Mammary epithelial cell (primary cell): Measurements from ENCODE around the gene MICAL3.

Experiments
- EZH2 ChIP-seq: IDR thresholded peaks from 2 replicates; pipeline ENCODE4 v1.6.1; 2012; ENCODE audit warnings: low read length, inconsistent platforms, borderline replicate concordance
- TF ChIP-seq, protein P1 (sequence below), 2 donors: IDR thresholded peaks in 1 of 2; conservative IDR thresholded peaks in 1 of 2; 2 replicates each; pipeline ENCODE4 v1.5.1; 2011 to 2012; ENCODE audit warnings: inconsistent platforms in 2 of 2, low read length in 2 of 2, mild to moderate bottlenecking in 2 of 2, control low read depth in 1 of 2, low read depth in 1 of 2; ENCODE audit not compliant: insufficient read depth in 1 of 2; ENCODE audit errors: extremely low read depth in 1 of 2

GRCh38 chr22:17960011-17960410, 64.3 kb downstream of the MICAL3 start:
- TF ChIP-seq, protein P1, sequence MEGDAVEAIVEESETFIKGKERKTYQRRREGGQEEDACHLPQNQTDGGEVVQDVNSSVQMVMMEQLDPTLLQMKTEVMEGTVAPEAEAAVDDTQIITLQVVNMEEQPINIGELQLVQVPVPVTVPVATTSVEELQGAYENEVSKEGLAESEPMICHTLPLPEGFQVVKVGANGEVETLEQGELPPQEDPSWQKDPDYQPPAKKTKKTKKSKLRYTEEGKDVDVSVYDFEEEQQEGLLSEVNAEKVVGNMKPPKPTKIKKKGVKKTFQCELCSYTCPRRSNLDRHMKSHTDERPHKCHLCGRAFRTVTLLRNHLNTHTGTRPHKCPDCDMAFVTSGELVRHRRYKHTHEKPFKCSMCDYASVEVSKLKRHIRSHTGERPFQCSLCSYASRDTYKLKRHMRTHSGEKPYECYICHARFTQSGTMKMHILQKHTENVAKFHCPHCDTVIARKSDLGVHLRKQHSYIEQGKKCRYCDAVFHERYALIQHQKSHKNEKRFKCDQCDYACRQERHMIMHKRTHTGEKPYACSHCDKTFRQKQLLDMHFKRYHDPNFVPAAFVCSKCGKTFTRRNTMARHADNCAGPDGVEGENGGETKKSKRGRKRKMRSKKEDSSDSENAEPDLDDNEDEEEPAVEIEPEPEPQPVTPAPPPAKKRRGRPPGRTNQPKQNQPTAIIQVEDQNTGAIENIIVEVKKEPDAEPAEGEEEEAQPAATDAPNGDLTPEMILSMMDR (conservative IDR thresholded peaks at IDR 0.05 in 1 of 2, IDR thresholded peaks at IDR 0.05 in 1 of 2; ENCODE audit: extremely low read depth in 1 of 2, insufficient read depth in 1 of 2, low read depth in 1 of 2, low read length in 2 of 2) = no peak
- no peak for TF ChIP-seq EZH2
